Esophagus muscularis mucosa (tissue), 4 donors: ENCODE measurements around the gene MZF1. TPM values are rescaled to one million over a fixed set of nuclear protein-coding genes. Genes with fewer than 3 reads are reported as not detected.
A peak's percentile ranks its signal among the peaks of the same experiment; 100 is the strongest.

Source experiments
- DNase-seq: peaks from one replicate; pipeline ENCODE4 v3.0.0-alpha.2; 2017; ENCODE audit errors: extremely low spot score
- H3K27ac ChIP-seq, 4 donors: fragments of 200-600 bp; sonication (generic); replicated peaks in 1 of 4; 1 replicate in 3 of 4; 2 replicates in 1 of 4; pipeline ENCODE4 v1.5.1; 2016 to 2019; ENCODE audit warnings: mild to moderate bottlenecking in 1 of 4
- H3K27me3 ChIP-seq, 4 donors: fragments of 200-600 bp; sonication (generic); one replicate each; pipeline versions ENCODE4 v1.5.1 to v1.6.0; 2016 to 2019
- H3K36me3 ChIP-seq, 4 donors: fragments of 200-600 bp; sonication (generic); one replicate each; pipeline ENCODE4 v1.5.1; 2016 to 2019
- H3K4me1 ChIP-seq, 4 donors: fragments of 200-600 bp; sonication (generic); one replicate each; pipeline ENCODE4 v1.5.1; 2016 to 2019
- H3K4me3 ChIP-seq, 4 donors: fragments of 200-600 bp; sonication (generic); 1 replicate in 2 of 4; 2 replicates in 2 of 4; pipeline ENCODE4 v1.5.1; 2016 to 2019; ENCODE audit warnings: mild to moderate bottlenecking in 4 of 4, moderate library complexity in 1 of 4
- H3K9me3 ChIP-seq, 4 donors: fragments of 200-600 bp; sonication (generic); 1 replicate in 3 of 4; 2 replicates in 1 of 4; pipeline ENCODE4 v1.5.1; 2016 to 2019
- CTCF ChIP-seq, 3 experiments: fragments of 200-600 bp in 2 of 3; fragments of 450-650 bp in 1 of 3; sonication (generic) in 2 of 3; IDR thresholded peaks; one replicate each; pipeline ENCODE4 v1.5.1; 2017 to 2019; ENCODE audit warnings: antibody characterized with exemption in 3 of 3, mild to moderate bottlenecking in 2 of 3, moderate library complexity in 1 of 3
- EP300 ChIP-seq: sonication (generic); formaldehyde crosslinking; IDR thresholded peaks from one replicate; pipeline ENCODE4 v1.6.1; 2017; ENCODE audit warnings: antibody characterized with exemption
- POLR2A ChIP-seq: fragments of 450-650 bp; IDR thresholded peaks from one replicate; pipeline ENCODE4 v1.6.1; 2017; ENCODE audit warnings: antibody characterized with exemption, moderate library complexity, mild to moderate bottlenecking, low read depth
- POLR2AphosphoS5 ChIP-seq, 2 donors: sonication (generic); formaldehyde crosslinking; IDR thresholded peaks; one replicate each; pipeline ENCODE4 v1.6.1; 2017; ENCODE audit warnings: antibody characterized with exemption in 2 of 2
- WGBS: methylation state at CpG from one replicate; pipeline ENCODE4 v1.1.5; 2018; 5-methylcytosine and 5-hydroxymethylcytosine counted together
- intact Hi-C: fragments of 100-400 bp; cut with DNase I; formaldehyde crosslinking; loops from one replicate; pipeline ENCODE4 v1.15.1; 2023
- total RNA-seq, 4 donors: library from RNA; depleted of rRNA; stranded (reverse); fragments of >200 nt; gene quantifications; one replicate each; pipeline versions ENCODE4 v1.1.0 to v1.2.1, GENCODE V29; 2016

MZF1 gene
- total RNA-seq, 4 donors from 2014 or later, result 20.5 to 29.3 (median 22.4) TPM

GRCh38 chr19:58538257-58539168 is 34.6 kb downstream of the MZF1 start:
- Histone ChIP-seq H3K4me1 (peaks cover 12 to 15% (median 13%) of the 10 kb centered on the region in 4 donors), H3K4me3 (peak overlapping the region; percentile 25 to 53 (median 36)), H3K27ac (peak overlapping the region in 1 of 4 donors; percentile 10), H3K9me3 (no peaks in the 10 kb centered on the region), H3K27me3 (peaks cover 0 to 50% (median 13%) of the 10 kb centered on the region in 4 donors), H3K36me3 (no peaks in the 10 kb centered on the region)
- intact Hi-C loops, result no loop called here
- no peak for DNase-seq
- 6% methylated on average over 24 of the region's 55 CpGs for WGBS
- TF ChIP-seq POLR2AphosphoS5 (IDR thresholded peaks at IDR 0.05) (no peak), CTCF (IDR thresholded peaks at IDR 0.05) (no peak)

GRCh38 chr19:58536852-58537798 is 36.0 kb downstream of the MZF1 start:
- no peak overlapping the region for H3K4me3 ChIP-seq
- TF ChIP-seq CTCF (IDR thresholded peaks at IDR 0.05) (no peak), EP300 (no peak), POLR2AphosphoS5 (IDR thresholded peaks at IDR 0.05) (no peak)
- WGBS, result 79% methylated on average over 8 of the region's 8 CpGs

GRCh38 chr19:58535857-58536256 is 37.3 kb downstream of the MZF1 start:
- H3K27me3 ChIP-seq, result peaks cover 0 to 62% (median 13%) of the 10 kb centered on the region in 4 donors
- TF ChIP-seq EP300, result no peak
- TF ChIP-seq POLR2A, result no peak
- no peak for TF ChIP-seq CTCF (IDR thresholded peaks at IDR 0.05)
- no peak for TF ChIP-seq POLR2AphosphoS5 (IDR thresholded peaks at IDR 0.05)
- 92% methylated on average over 3 of the region's 3 CpGs for WGBS

More at GRCh38 chr19:58536852-58537798, 36.0 kb downstream of the MZF1 start:
- Histone ChIP-seq H3K36me3 (no peaks in the 10 kb centered on the region), H3K9me3 (no peaks in the 10 kb centered on the region), H3K27me3 (peaks cover 0 to 51% (median 13%) of the 10 kb centered on the region in 4 donors), H3K27ac (no peak overlapping the region), H3K4me1 (peaks cover 6 to 8% (median 8%) of the 10 kb centered on the region in 4 donors)
- intact Hi-C loops, result no loop called here
- DNase-seq, result no peak

GRCh38 chr19:58531034-58531840 is 41.9 kb downstream of the MZF1 start:
- Histone ChIP-seq H3K4me3 (no peak overlapping the region), H3K27me3 (peaks cover 0 to 28% (median 0%) of the 10 kb centered on the region in 4 donors), H3K9me3 (no peaks in the 10 kb centered on the region), H3K4me1 (no peaks in the 10 kb centered on the region), H3K36me3 (no peaks in the 10 kb centered on the region), H3K27ac (no peak overlapping the region)
- intact Hi-C loops, result no loop called here
- no peak for DNase-seq
- TF ChIP-seq EP300, result no peak
- TF ChIP-seq POLR2AphosphoS5 (IDR thresholded peaks at IDR 0.05), result no peak
- no peak for TF ChIP-seq POLR2A
- TF ChIP-seq CTCF (IDR thresholded peaks at IDR 0.05), result no peak
- WGBS, result 77% methylated on average over 10 of the region's 10 CpGs

More at GRCh38 chr19:58535857-58536256, 37.3 kb downstream of the MZF1 start:
- Histone ChIP-seq H3K27ac (no peak overlapping the region), H3K4me3 (no peak overlapping the region), H3K36me3 (no peaks in the 10 kb centered on the region), H3K9me3 (no peaks in the 10 kb centered on the region), H3K4me1 (peaks cover 6 to 8% (median 8%) of the 10 kb centered on the region in 4 donors)
- intact Hi-C loops, result no loop called here
- no peak for DNase-seq
